IMR-90 (cell line): Measurements from ENCODE around the gene RSL1D1. TPM values are rescaled to one million over a fixed set of nuclear protein-coding genes. Genes with fewer than 3 reads are reported as not detected.
A peak's percentile ranks its signal among the peaks of the same experiment; 100 is the strongest.

Experiments
- ATAC-seq: fragments of 200-7000 bp; cut with Tn5 transposase; 2 replicates; pipeline ENCODE4 v1.9.1; 2020; ENCODE audit warnings: low read depth, mild to moderate bottlenecking, moderate library complexity
- BruUV-seq: library from RNA; stranded (reverse); fragments of 400-500 nt; replicated peaks from 2 replicates; lab custom pipeline; 2021; lab: Mats Ljungman, UMichigan
- CTCF ChIA-PET: fragments of 300-600 bp; formaldehyde crosslinking; extraction: SDS; loops from one replicate; lab custom pipeline; 2021; ENCODE audit warnings: antibody characterized with exemption; lab: Yijun Ruan, JAX
- POLR2A ChIA-PET: fragments of 300-600 bp; sonication (Branson Sonifier 250); formaldehyde crosslinking; loops from one replicate; lab custom pipeline; 2022; ENCODE audit warnings: antibody characterized with exemption; ENCODE audit not compliant: unreplicated experiment; lab: Charles Lee
- DNase-seq: peaks from one replicate; pipeline ENCODE4 v3.0.0; 2013
- H2AFZ ChIP-seq: replicated peaks from 2 replicates; pipeline ENCODE3; 2013; ENCODE audit warnings: low read length, mild to moderate bottlenecking; ENCODE audit not compliant: poor library complexity
- H2AK5ac ChIP-seq: 2 replicates; pipeline ENCODE4 v1.6.1; 2013; ENCODE audit warnings: low read depth, low read length, inconsistent platforms
- H2AK9ac ChIP-seq: replicated peaks from 2 replicates; pipeline ENCODE3; 2013; ENCODE audit warnings: mild to moderate bottlenecking, low read depth, low read length, moderate library complexity; ENCODE audit not compliant: poor library complexity
- H2BK120ac ChIP-seq: 2 replicates; pipeline ENCODE4 v1.6.1; 2013; ENCODE audit warnings: low read depth, low read length, inconsistent platforms
- H2BK15ac ChIP-seq: 3 replicates; pipeline ENCODE4 v1.6.1; 2013; ENCODE audit warnings: low read depth, low read length, inconsistent platforms
- H2BK20ac ChIP-seq: 2 replicates; pipeline ENCODE4 v1.6.1; 2013; ENCODE audit warnings: low read depth, mild to moderate bottlenecking, inconsistent platforms, low read length, moderate library complexity
- H2BK5ac ChIP-seq: 2 replicates; pipeline ENCODE4 v1.6.1; 2013; ENCODE audit warnings: mild to moderate bottlenecking, low read depth, low read length, inconsistent platforms; ENCODE audit not compliant: poor library complexity, severe bottlenecking
- H3K14ac ChIP-seq: replicated peaks from 2 replicates; pipeline ENCODE4 v1.6.1; 2013; ENCODE audit warnings: low read depth, low read length, inconsistent platforms
- H3K18ac ChIP-seq: 2 replicates; pipeline ENCODE4 v1.6.1; 2013; ENCODE audit warnings: low read depth, low read length, control low read depth
- H3K23ac ChIP-seq: 2 replicates; pipeline ENCODE4 v1.6.1; 2013; ENCODE audit warnings: low read depth, low read length, inconsistent platforms
- H3K27ac ChIP-seq: 2 replicates; pipeline ENCODE4 v1.5.1; 2013; ENCODE audit warnings: mild to moderate bottlenecking, control low read depth, low read length; ENCODE audit not compliant: insufficient read depth
- H3K27me3 ChIP-seq: 2 replicates; pipeline ENCODE4 v1.6.1; 2013; ENCODE audit warnings: low read length; ENCODE audit not compliant: control insufficient read depth, insufficient read depth
- H3K36me3 ChIP-seq: 2 replicates; pipeline ENCODE4 v1.6.1; 2013; ENCODE audit warnings: low read length, mixed read lengths; ENCODE audit not compliant: control insufficient read depth, insufficient read depth
- H3K4ac ChIP-seq: 2 replicates; pipeline ENCODE4 v1.6.1; 2013; ENCODE audit warnings: low read depth, low read length, inconsistent platforms
- H3K4me1 ChIP-seq: 2 replicates; pipeline ENCODE4 v1.6.1; 2013; ENCODE audit warnings: low read length, mixed read lengths; ENCODE audit not compliant: control insufficient read depth, insufficient read depth
- H3K4me2 ChIP-seq: 2 replicates; pipeline ENCODE4 v1.6.1; 2013; ENCODE audit warnings: low read depth, mild to moderate bottlenecking, control low read depth, low read length, moderate library complexity
- H3K4me3 ChIP-seq: 2 replicates; pipeline ENCODE4 v1.5.1; 2013; ENCODE audit warnings: low read depth, mild to moderate bottlenecking, control low read depth, low read length, moderate library complexity; ENCODE audit not compliant: insufficient read depth
- H3K56ac ChIP-seq: 2 replicates; pipeline ENCODE4 v1.6.1; 2013; ENCODE audit warnings: low read length, inconsistent platforms; ENCODE audit not compliant: insufficient read depth; ENCODE audit errors: extremely low read depth
- H3K79me1 ChIP-seq, 2 experiments: 2 replicates each; pipeline ENCODE4 v1.6.1; 2013; ENCODE audit warnings: low read length in 2 of 2, inconsistent platforms in 1 of 2, low read depth in 1 of 2
- H3K9ac ChIP-seq: 2 replicates; pipeline ENCODE4 v1.6.1; 2013; ENCODE audit warnings: low read depth, low read length, control low read depth
- H3K9me1 ChIP-seq: 2 replicates; pipeline ENCODE4 v1.6.1; 2013; ENCODE audit warnings: low read length, inconsistent platforms; ENCODE audit not compliant: insufficient read depth
- H3K9me3 ChIP-seq: 2 replicates; pipeline ENCODE4 v1.6.1; 2013; ENCODE audit warnings: low read length; ENCODE audit not compliant: control insufficient read depth, insufficient read depth
- H4K20me1 ChIP-seq: 2 replicates; pipeline ENCODE4 v1.6.1; 2013; ENCODE audit warnings: low read length, inconsistent platforms; ENCODE audit not compliant: insufficient read depth
- H4K5ac ChIP-seq: 2 replicates; pipeline ENCODE4 v1.6.1; 2013; ENCODE audit warnings: mild to moderate bottlenecking, low read depth, low read length, control low read depth
- H4K8ac ChIP-seq, 2 experiments: 2 replicates each; pipeline ENCODE4 v1.6.1; 2013; ENCODE audit warnings: low read depth in 2 of 2, low read length in 2 of 2, control low read depth in 1 of 2, inconsistent platforms in 1 of 2
- H4K91ac ChIP-seq: 2 replicates; pipeline ENCODE4 v1.6.1; 2013; ENCODE audit warnings: low read depth, low read length, inconsistent platforms; ENCODE audit not compliant: insufficient read depth
- BHLHE40 ChIP-seq: fragments of 150-350 bp; IDR thresholded peaks from 2 replicates; pipeline ENCODE4 v1.6.1; 2016; ENCODE audit warnings: mild to moderate bottlenecking, low read depth, low read length
- CTCF ChIP-seq: conservative IDR thresholded peaks from 2 replicates; pipeline ENCODE4 v1.5.1; 2012; ENCODE audit warnings: mild to moderate bottlenecking, low read depth, low read length, improper control_type of control experiment
- ELK1 ChIP-seq: fragments of 150-350 bp; IDR thresholded peaks from 2 replicates; pipeline ENCODE4 v1.6.1; 2016; ENCODE audit warnings: low read depth, mild to moderate bottlenecking, low read length, moderate library complexity, borderline replicate concordance
- FOS ChIP-seq: fragments of 150-350 bp; IDR thresholded peaks from 2 replicates; pipeline ENCODE4 v1.6.1; 2016; ENCODE audit warnings: low read depth, low read length
- MAZ ChIP-seq: IDR thresholded peaks from 2 replicates; pipeline ENCODE4 v1.6.1; 2012; ENCODE audit warnings: low read depth, mild to moderate bottlenecking, low read length, improper control_type of control experiment, moderate library complexity, borderline replicate concordance
- MXI1 ChIP-seq: IDR thresholded peaks from 2 replicates; pipeline ENCODE4 v1.6.1; 2012; ENCODE audit warnings: low read depth, mild to moderate bottlenecking, low read length, moderate library complexity, borderline replicate concordance
- POLR2A ChIP-seq: IDR thresholded peaks from 2 replicates; pipeline ENCODE4 v1.6.1; 2012; ENCODE audit warnings: mild to moderate bottlenecking, low read depth, low read length
- RAD21 ChIP-seq: IDR thresholded peaks from 2 replicates; pipeline ENCODE4 v1.6.1; 2012; ENCODE audit warnings: low read length, improper control_type of control experiment
- RCOR1 ChIP-seq: IDR thresholded peaks from 2 replicates; pipeline ENCODE4 v1.6.1; 2012; ENCODE audit warnings: mild to moderate bottlenecking, low read length, improper control_type of control experiment; ENCODE audit not compliant: insufficient replicate concordance
- RFX5 ChIP-seq: IDR thresholded peaks from 2 replicates; pipeline ENCODE4 v1.8.0; 2012; ENCODE audit warnings: low read depth, mild to moderate bottlenecking, low read length, moderate library complexity
- WGBS, 2 experiments: methylation state at CpG; one replicate each; pipeline versions ENCODE4 v1.1.5 to v1.1.7; 2013; ENCODE audit warnings: missing lambda C conversion rate in 2 of 2; ENCODE audit not compliant: insufficient read length in 1 of 2; ENCODE audit errors: extremely low coverage in 2 of 2; 5-methylcytosine and 5-hydroxymethylcytosine counted together
- dilution Hi-C: fragments of 300-500 bp; cut with HindIII; formaldehyde crosslinking; loops from one replicate; pipeline ENCODE4 v1.14.3; 2018; ENCODE audit warnings: low sequenced_read_pairs; ENCODE audit not compliant: unreplicated experiment
- in situ Hi-C: fragments of 300-500 bp; cut with MboI; formaldehyde crosslinking; loops from 3 replicates; pipeline ENCODE4 v1.14.3; 2019; ENCODE audit warnings: low sequenced_read_pairs, inconsistent platforms, mixed read lengths
- intact Hi-C: fragments of 100-400 bp; cut with micrococcal nuclease; formaldehyde crosslinking; loops from 2 replicates; pipeline ENCODE4 v1.10.0; 2022
- polyA plus RNA-seq, 3 experiments: library from polyadenylated mRNA; depleted of rRNA; stranded (reverse); fragments of >200 nt; gene quantifications; 2 replicates each; pipeline ENCODE4 v1.2.3, GENCODE V29; 2012; ENCODE audit warnings: low replicate concordance in 1 of 3
- total RNA-seq: library from RNA; depleted of rRNA; stranded (reverse); fragments of >200 nt; gene quantifications from 2 replicates; pipeline ENCODE4 v1.2.3, GENCODE V29; 2012
- TF ChIP-seq, protein P1 (sequence below): fragments of 150-350 bp; IDR thresholded peaks from 2 replicates; pipeline ENCODE4 v1.6.1; 2017; ENCODE audit warnings: mild to moderate bottlenecking, antibody characterized with exemption, low read length, low read depth

The RSL1D1 gene
- total and polyA plus RNA-seq, 2 of the 4 experiments (the other 2 are of a cell fraction) = 63.8 to 77.4 TPM

GRCh38 chr16:11835891-11836649 lies 15.3 kb downstream of the RSL1D1 start (continued):
- no peak for TF ChIP-seq MXI1

GRCh38 chr16:11835309-11835708 lies 16.0 kb downstream of the RSL1D1 start:
- peaks cover 10% of the 10 kb centered on the region for H3K9me1 ChIP-seq
- H3K79me1 ChIP-seq = peaks cover 6 to 9% of the 10 kb centered on the region in 2 experiments; a peak in 2 of 4 replicates
- no TSS peak for BruUV-seq
- no peak overlapping the region for H2BK5ac ChIP-seq
- no peak overlapping the region for H3K14ac ChIP-seq
- no peak for ATAC-seq
- no peak overlapping the region for H3K23ac ChIP-seq
- H3K27ac ChIP-seq = no peak overlapping the region
- H3K9ac ChIP-seq = no peak overlapping the region
- TF ChIP-seq RAD21 (no peak), ELK1 (no peak), CTCF (no peak), BHLHE40 (no peak), FOS (no peak), MAZ (no peak), RCOR1 (no peak), POLR2A (no peak), RFX5 (no peak)
- TF ChIP-seq, protein P1, sequence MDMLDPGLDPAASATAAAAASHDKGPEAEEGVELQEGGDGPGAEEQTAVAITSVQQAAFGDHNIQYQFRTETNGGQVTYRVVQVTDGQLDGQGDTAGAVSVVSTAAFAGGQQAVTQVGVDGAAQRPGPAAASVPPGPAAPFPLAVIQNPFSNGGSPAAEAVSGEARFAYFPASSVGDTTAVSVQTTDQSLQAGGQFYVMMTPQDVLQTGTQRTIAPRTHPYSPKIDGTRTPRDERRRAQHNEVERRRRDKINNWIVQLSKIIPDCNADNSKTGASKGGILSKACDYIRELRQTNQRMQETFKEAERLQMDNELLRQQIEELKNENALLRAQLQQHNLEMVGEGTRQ = no peak
- ChIA-PET CTCF (interaction anchor here (0.5 to 1.6 kb wide), 3 partner anchors 14 to 38 kb away, joined by 3 to 4 read pairs (median 4); partner anchors contain the start of gene ZC3H7A), POLR2A (no interaction called here)
- H3K18ac ChIP-seq = no peak overlapping the region
- no peak overlapping the region for H2AFZ ChIP-seq
- dilution Hi-C loops = no loop called here
- no peak overlapping the region for H2BK15ac ChIP-seq
- no peak overlapping the region for H3K4me3 ChIP-seq
- H4K5ac ChIP-seq = no peak overlapping the region
- in situ Hi-C loops = no loop called here
- H3K27me3 ChIP-seq = no peaks in the 10 kb centered on the region
- H2BK20ac ChIP-seq = no peak overlapping the region
- no CpG with 5 or more reads among the region's 4 CpGs for WGBS, 2 experiments
- peaks cover 11% of the 10 kb centered on the region for H4K20me1 ChIP-seq
- H4K91ac ChIP-seq = no peak overlapping the region
- no peaks in the 10 kb centered on the region for H3K9me3 ChIP-seq
- no peak overlapping the region for H2BK120ac ChIP-seq
- H3K4me2 ChIP-seq = no peak overlapping the region
- no peak overlapping the region; the same call in 1 of the 2 replicates for H3K4ac ChIP-seq
- H3K56ac ChIP-seq = no peak overlapping the region
- peak overlapping the region; percentile 57 for H2AK9ac ChIP-seq
- H3K36me3 ChIP-seq = peaks cover 29% of the 10 kb centered on the region
- no peak overlapping the region for H2AK5ac ChIP-seq
- intact Hi-C loops = no loop called here
- DNase-seq = no peak
- H3K4me1 ChIP-seq = peaks cover 14% of the 10 kb centered on the region
- H4K8ac ChIP-seq = no peak overlapping the region
